NCI-H1694 treated with DMSO at 0.1 percent for 48 hours (cell line): ENCODE results near the gene GALNT17.

ENCODE experiments used
- DNase-seq: peaks from one replicate; lab custom pipeline; 2025; lab: John Stamatoyannopoulos, UW

Gene GALNT17

GRCh38 chr7:71339924-71340323 is 208.0 kb downstream of the GALNT17 start:
- DNase-seq = no peak

- DNase-seq = no peak
These were observed 210.3 kb downstream of the GALNT17 start for GRCh38 chr7:71342202-71342601.

- DNase-seq = no peak
These were observed 211.1 kb downstream of the GALNT17 start for GRCh38 chr7:71343039-71343438.

DNA sequence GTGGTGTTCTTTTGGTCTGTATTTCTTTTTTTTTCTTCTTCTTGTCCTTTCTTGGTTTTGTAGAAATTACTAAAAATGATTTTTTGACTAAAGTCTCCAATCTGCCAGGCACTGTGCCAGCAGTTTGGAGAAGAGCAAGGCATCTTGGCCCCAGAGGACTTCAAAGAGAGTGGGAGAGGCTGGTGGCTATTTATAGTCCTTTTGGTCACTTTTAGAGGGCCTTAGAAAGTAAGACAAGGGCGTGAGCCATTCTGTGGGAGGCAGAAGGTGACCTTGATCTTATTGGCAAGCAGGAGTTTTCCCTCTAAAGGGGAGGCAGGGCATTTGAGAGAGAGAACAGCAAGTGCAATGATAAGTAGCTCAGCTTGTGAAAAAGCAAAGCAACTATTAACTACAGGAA is 211.9 kb downstream of the GALNT17 start:
- DNase-seq = no peak

- no peak for DNase-seq
These were observed 213.4 kb downstream of the GALNT17 start for GRCh38 chr7:71345117-71345884.

DNA sequence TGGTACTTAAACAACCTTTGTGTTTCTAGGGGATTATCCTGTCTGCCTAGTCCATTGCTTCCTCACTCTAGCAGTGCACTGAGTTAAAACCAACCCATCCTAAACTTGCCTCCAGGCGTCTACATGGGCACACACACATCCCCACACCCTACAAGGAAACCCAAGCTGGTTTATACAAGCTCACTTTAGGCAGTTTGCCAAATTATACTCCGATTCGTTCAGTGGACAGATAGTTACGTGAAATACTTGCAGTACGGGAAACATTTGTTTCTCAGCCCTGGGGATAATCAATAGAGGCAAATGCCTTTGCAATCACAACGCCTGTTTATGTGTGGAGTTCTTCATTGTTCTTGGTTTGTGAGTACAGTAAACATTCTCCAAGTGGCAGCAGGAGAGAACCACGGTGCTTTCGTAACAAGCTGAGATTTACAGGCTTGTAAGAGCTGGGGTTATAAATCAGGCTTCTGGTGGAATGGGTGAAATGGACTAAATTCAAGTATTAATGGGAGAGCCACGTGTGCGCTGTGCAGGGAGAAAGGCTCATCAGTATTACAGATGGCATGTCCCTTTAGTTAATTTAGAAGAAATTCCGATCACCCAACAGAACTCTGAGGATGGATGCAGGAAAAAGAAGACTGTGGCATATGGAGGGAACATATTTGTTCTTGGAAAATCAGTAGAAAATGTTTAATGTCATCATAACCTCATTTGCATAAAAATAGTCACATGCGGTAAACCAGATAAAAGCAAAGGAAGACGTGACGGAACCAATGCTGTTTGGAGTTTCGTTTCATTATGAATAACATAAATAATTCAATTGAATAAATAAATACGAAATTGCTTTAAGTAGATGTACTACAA is 217.1 kb downstream of the GALNT17 start:
- DNase-seq = no peak

DNA sequence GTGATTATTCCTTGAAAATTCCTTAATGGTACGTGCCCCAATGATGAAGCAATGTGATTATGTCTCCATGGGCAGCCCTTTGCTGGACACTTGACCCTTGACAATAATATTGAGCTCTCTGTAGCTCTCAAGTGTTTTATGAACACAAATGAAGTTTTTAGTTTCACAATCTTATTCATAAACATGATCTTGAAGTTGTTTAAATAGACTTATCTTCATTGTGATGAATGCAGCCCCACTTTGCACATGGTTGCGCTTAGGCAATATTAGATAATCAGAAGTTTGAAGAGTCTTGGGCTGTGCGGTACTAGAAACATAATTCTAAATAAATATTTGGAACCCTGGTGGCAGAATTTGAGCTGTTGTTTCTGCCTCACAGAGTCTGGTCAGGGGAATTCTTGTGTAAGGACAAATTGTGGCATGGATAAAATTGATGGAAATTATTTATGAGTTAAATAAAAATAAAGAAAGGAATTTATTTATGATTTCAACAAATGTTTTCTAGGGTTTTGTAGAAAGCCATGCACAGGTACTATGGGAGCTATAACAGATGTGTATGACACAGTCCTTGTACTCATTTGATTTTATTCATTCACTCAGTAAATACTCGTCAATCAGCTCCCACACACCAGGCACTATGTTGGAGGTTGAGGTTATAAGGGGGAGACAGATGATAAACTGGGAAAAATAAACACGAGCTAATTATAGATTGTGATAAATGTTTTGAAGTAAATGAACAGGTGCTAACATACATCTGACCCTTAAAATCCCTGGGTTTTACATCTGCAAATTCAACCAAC is 217.9 kb downstream of the GALNT17 start:
- no peak for DNase-seq

GRCh38 chr7:71350680-71351079 is 218.7 kb downstream of the GALNT17 start:
- DNase-seq = no peak

DNA sequence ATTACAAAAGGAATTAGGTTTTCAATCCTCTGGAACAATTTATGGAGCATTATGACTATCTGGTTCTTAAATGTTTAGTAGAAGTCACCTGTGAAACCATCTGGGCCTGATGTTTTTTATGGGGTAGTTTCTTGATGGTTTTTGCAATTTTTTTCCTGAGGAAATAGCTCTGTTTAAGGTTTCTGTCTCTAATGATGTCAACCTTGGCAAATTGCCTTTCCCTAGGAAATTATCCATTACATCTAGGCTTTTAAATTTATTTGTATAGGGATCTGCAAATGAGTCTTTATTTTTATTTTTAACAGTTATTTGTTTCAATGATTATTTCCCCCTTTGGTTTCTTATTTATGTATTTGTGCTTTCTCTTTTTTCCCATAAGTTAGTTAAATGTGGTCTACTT is 222.8 kb downstream of the GALNT17 start:
- DNase-seq = no peak

DNA sequence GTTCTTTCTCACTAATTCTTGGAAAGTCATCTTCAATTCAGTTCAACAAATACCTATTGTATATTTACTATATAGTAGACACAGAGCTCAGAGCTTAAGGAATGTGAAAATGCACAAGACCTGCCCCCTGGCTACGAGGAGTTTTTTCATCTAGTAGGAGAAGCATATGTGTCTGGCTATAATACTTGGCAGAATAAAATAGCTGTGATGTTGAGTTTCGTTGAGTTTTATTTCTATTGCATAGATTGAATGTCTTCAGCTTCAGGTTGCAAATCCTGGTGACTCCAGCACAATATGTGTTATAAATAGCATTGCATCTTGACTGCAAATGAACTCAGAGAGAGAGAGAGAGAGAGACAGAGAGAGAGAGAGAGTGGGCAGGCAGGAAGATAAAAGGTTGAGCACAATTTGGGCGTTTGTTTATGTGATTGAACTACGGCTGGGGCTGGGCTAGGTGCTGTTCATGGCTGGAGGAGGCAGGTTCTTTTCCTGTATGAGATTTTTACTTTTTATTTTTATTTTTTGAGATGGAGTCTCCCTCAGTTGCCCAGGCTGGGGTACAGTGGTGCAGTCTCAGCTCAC is 229.6 kb downstream of the GALNT17 start:
- DNase-seq = no peak

GRCh38 chr7:71362240-71362639 is 230.3 kb downstream of the GALNT17 start:
- no peak for DNase-seq

DNA sequence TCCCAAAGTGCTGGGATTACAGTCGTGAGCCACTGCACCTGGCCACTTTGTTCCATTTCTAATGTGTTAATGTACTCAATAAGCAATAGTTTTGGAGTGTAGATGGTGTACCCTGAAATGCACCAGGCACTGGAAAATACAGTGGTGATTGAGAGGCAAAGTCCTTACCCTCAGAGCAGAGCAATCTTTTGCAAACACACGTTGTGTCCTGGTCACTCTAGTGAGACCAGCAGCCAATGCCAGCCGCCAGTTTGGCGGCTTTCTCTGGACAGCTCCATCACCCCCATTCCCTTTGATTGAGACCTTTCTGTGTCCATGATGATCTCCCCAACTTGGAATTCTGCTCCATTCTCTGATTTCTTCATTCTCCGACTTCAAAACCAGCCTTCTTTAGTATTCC is 231.3 kb downstream of the GALNT17 start:
- no peak for DNase-seq

DNA sequence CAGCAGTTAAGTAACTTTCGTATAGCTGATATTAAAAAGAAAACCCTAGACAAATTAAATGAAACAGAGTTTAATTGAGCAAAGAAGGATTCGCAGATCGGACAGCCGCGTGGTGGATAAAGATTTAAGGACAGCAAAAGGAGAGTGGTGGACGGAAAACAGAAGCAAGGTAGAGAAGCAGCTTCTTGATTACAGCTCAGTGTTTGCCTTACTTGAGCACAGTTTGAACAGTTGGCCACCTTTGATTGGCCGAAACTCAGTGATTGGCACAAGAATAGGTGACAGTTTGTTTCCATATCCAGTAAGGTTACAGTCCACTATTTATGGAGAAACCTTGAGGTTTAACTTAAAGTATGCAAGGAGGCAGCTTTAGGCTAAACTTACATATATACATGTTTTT is 231.7 kb downstream of the GALNT17 start:
- no peak for DNase-seq

DNA sequence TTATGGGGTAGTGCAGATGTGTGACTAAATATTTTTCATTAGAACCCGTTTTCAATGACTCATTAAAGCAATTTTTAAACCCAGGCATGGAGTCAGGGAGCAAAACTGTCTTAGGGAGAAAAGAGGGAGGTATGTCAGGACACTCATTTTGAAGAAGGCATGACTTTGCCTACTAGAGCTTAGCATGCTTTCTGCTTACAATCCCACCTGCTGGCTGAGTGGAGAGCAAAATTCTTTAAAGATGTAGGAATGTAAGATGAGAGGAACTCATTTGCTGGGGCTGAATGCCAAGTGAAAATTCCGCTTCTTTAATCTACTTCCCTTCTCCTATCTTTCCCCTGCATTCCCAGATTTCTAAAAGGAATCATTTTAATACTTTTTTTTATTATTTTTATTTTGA is 232.6 kb downstream of the GALNT17 start:
- no peak for DNase-seq

DNA sequence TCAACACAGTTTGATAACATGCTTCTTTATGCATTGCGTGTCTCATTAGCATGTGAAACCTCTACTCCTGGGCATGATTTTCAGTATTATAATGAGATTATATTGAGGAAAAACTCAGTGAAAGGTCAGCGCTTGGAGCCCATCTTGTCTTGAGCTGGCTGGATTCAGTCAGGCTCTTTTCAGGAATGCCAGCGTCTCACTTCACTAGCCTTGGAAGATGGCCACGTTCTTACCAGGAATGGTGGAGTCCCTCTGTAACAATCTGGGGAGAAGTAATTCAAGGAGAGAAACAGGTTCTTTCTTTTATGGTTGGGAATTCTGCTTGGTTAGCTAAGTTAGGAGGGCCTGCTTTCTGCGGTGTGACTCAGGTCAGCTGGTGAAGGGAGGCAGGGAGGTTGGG is 241.0 kb downstream of the GALNT17 start:
- no peak for DNase-seq

- DNase-seq = no peak
These were observed 245.1 kb downstream of the GALNT17 start for GRCh38 chr7:71377062-71377461.

DNA sequence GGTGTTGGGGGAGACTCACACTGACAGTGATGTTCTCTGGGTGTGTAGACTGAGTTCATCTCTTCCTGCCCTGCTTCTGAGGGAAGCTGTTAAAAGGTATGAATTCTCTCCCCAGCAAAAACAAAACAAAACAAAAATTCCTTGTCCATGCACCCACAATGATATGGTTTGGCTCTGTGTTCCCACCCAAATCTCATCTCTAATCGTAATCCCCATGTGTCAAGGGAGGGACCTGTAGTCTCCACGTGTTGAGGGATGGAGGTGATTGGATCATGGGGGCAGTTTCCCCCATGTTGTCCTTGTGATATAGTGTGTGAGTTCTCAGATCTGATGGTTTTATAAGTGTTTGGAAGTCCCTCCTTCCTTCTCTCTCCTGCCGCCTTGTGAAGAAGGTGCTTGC is 245.5 kb downstream of the GALNT17 start:
- no peak for DNase-seq

DNA sequence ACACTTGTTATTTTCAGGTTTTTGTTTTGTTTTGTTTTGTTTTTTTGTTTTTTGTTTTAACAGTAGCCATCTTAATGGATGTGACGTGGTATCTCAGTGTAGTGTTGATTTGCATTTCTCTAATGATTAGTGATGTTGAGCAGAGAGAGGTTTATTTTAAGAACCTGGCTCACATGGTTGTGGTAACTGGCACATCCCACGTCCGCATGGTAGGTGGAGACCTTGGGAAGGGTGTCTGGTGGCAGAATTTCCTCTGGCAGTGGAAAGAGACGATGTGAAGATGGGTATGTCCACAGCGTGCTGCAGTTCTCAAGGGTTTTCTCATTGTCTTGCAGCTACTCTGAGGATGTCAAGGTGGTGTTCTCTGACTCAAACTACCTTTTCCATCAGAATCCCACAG is 252.2 kb downstream of the GALNT17 start:
- no peak for DNase-seq

DNA sequence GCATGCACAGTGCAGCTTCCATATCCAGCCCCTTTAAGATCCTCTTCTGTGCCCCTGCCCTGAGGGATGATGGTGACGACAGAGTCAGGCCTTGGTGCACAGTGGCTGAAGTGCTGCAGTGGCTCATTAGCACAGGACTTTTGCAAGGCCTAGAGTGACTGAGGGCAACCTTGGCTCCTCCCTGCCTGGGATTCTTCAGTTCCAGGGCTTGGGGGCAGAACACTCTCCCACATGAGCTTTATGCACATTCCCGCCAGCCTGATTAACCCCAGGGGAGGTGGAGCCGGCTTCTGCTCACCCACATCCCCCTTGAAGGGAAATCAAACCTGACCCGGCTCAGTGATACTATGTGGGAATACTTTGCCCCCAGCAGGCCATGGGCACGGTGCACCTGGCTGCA is 253.4 kb downstream of the GALNT17 start:
- DNase-seq = no peak

- DNase-seq = no peak
These were observed 254.3 kb downstream of the GALNT17 start for GRCh38 chr7:71386152-71386785.

- DNase-seq = no peak
These were observed 256.2 kb downstream of the GALNT17 start for GRCh38 chr7:71388181-71388580.

GRCh38 chr7:71389976-71390375 is 258.0 kb downstream of the GALNT17 start:
- DNase-seq = no peak
